Renal pelvis (tissue), 4 donors: Measurements from ENCODE around the gene SH3BGRL2. TPM values are rescaled to one million over a fixed set of nuclear protein-coding genes. Genes with fewer than 3 reads are reported as not detected.
A peak's percentile ranks its signal among the peaks of the same experiment; 100 is the strongest.
"Not testable (repeated sequence)": the region's sequence is repeated elsewhere in the genome, so short reads cannot be mapped to it uniquely, and the experiment has no call there.

ENCODE experiments used
- DNase-seq: peaks from one replicate; pipeline ENCODE4 v3.0.0-alpha.2; 2013
- polyA plus RNA-seq, 3 donors: library from polyadenylated mRNA; unstranded; fragments of 120-200 nt; gene quantifications; one replicate each; pipeline ENCODE4 v1.2.1, GENCODE V29; 2013; ENCODE audit not compliant: insufficient read length in 3 of 3

SH3BGRL2 gene
- polyA plus RNA-seq, 3 donors: 28.7 to 33.4 (median 31.0) TPM

GRCh38 chr6:79731471-79731870 lies 100.3 kb downstream of the SH3BGRL2 start:
- no peak for DNase-seq

GRCh38 chr6:79733388-79733787 lies 102.3 kb downstream of the SH3BGRL2 start:
- DNase-seq: no peak

GRCh38 chr6:79734374-79734773 lies 103.2 kb downstream of the SH3BGRL2 start:
- DNase-seq: no peak

- DNase-seq: no peak
Observed at GRCh38 chr6:79735183-79735582, 104.1 kb downstream of the SH3BGRL2 start.

GRCh38 chr6:79737172-79737571 lies 106.0 kb downstream of the SH3BGRL2 start:
- peak; percentile 24 for DNase-seq

GRCh38 chr6:79742030-79742429 lies 110.9 kb downstream of the SH3BGRL2 start:
- no peak for DNase-seq

- DNase-seq: not testable (repeated sequence)
Observed at GRCh38 chr6:79745282-79745681, 114.2 kb downstream of the SH3BGRL2 start.

- DNase-seq: not testable (repeated sequence)
Observed at GRCh38 chr6:79746325-79746724, 115.2 kb downstream of the SH3BGRL2 start.

GRCh38 chr6:79750806-79751205 lies 119.7 kb downstream of the SH3BGRL2 start:
- DNase-seq: no peak

Other genes starting within 250 kb of the SH3BGRL2 start
- 10 to 100 TPM in 1 of 3 donors, 1 to 10 TPM in 2; 8.5 to 10.7 (median 9.4) TPM for gene LCA5, start 93.9 kb upstream of the SH3BGRL2 start, polyA plus RNA-seq